SK-N-MC (cell line): ENCODE results near the gene SDSL.

Source experiments
- EZH2 ChIP-seq: fragments of 200-600 bp; sonication (generic); IDR thresholded peaks from one replicate; pipeline ENCODE4 v1.6.1; 2017; ENCODE audit warnings: antibody characterized with exemption
- POLR2AphosphoS5 ChIP-seq: IDR thresholded peaks from 2 replicates; pipeline ENCODE4 v1.6.1; 2012; ENCODE audit warnings: mild to moderate bottlenecking, low read depth, low read length, borderline replicate concordance

DNA sequence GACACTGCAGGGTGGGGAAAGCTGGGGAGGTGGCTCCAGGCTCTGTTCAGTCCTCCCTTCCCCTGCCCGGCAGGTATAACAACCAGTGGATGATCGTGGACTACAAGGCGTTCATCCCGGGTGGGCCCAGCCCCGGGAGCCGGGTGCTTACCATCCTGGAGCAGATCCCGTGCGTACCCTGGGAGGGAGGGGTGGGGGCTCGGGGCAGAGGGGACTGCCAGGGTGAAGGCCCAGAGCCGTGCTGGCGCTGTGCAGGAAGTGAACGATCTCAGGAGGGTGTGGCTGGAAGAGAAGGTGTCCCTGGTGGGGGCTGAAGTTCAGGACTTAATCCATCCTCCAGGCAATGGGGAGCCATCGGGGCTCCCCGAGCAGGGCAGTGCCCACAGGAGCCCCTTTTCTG lies 37.4 kb upstream of the SDSL start:
- TF ChIP-seq EZH2 (no peak), POLR2AphosphoS5 (no peak)
